ENCODE data around the gene DOCK6. TPM values are rescaled to one million over a fixed set of nuclear protein-coding genes. Genes with fewer than 3 reads are reported as not detected.
A peak's percentile ranks its signal among the peaks of the same experiment; 100 is the strongest.

The DOCK6 gene
- total and polyA plus RNA-seq, 2 donors (not counting 1 experiment from before 2014, with no cell fraction given) = 6.9 to 17.7 TPM

DNA sequence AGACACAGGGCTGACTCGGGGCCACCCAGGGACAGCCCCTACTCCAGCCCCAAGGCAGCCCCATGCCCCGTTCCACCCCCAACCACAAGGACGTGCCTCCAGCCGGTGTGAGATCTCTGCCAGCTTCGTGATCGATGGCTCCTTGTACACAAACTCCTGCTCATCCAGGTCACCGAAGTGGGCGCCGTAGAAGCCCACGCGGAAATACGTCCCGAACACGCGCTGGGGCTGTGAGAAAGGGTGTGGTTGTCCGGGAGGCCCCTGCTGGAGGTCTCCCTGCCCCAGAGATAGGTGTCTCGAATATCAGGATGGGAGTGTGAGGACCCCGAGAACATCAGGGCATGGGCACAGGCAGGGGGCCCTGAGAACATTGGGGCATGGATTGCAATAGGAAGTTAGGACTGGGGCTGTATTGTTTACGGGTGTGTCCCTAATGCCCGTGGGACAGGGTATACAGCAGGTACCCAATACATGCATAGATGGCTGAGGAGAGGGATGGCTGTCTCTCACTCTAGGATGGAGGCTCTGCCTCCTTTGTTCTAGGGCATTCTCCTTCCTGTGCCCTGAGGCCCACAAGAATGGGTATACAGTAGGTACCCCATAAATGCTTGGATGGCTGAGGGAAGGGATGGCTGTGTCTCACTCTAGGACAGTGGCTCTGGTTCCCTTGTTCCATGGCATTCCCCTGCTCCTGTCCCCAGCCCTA, 59.7 kb downstream of the DOCK6 start:
- peak overlapping the region; percentile 85 for H3K27ac ChIP-seq (ENCODE audit: insufficient read depth, low read length)
- no peak overlapping the region for H2AFZ ChIP-seq (ENCODE audit: low read length)
- H3K79me2 ChIP-seq (ENCODE audit: control insufficient read depth, insufficient read depth, low read length) = no peaks in the 10 kb centered on the region

DNA sequence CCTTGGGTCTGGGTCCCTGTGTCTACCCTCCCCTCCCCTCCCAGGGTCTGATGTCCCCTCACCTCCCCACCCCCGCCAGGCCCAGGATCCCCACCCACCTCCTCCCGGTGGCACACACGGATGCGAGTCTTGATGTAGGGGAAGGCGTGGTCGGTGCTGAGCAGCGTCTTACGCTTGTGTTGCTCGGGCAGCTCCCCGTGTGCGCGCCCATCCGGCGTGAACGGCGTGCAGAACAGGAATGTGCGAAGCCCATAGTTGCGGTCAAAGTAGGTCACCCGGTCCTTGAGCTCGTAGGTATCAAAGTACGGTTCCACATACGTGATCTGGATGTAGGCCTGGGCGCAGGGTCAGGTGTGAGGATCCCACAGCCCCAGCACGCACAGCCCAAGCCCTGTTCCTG, 60.5 kb downstream of the DOCK6 start:
- no peak overlapping the region for H3K9ac ChIP-seq (ENCODE audit: insufficient read depth, low read length)
- no peaks in the 10 kb centered on the region for H3K27me3 ChIP-seq (ENCODE audit: control insufficient read depth, insufficient read depth, low read length)
- no peak overlapping the region for H3K4me2 ChIP-seq (ENCODE audit: extremely low read depth, insufficient read depth, low read length)
- H3K27ac ChIP-seq (ENCODE audit: insufficient read depth, low read length) = no peak overlapping the region
- no peaks in the 10 kb centered on the region for H3K36me3 ChIP-seq (ENCODE audit: control insufficient read depth, insufficient read depth, low read length)
- no peak for DNase-seq (ENCODE audit: low read depth in 2 of 2)
- H3K4me1 ChIP-seq (ENCODE audit: control insufficient read depth, extremely low read depth, insufficient read depth, low read length) = peaks cover 24% of the 10 kb centered on the region
- H3K9me3 ChIP-seq (ENCODE audit: control insufficient read depth, insufficient read depth, low read depth, low read length) = no peaks in the 10 kb centered on the region
- TF ChIP-seq, protein P1, sequence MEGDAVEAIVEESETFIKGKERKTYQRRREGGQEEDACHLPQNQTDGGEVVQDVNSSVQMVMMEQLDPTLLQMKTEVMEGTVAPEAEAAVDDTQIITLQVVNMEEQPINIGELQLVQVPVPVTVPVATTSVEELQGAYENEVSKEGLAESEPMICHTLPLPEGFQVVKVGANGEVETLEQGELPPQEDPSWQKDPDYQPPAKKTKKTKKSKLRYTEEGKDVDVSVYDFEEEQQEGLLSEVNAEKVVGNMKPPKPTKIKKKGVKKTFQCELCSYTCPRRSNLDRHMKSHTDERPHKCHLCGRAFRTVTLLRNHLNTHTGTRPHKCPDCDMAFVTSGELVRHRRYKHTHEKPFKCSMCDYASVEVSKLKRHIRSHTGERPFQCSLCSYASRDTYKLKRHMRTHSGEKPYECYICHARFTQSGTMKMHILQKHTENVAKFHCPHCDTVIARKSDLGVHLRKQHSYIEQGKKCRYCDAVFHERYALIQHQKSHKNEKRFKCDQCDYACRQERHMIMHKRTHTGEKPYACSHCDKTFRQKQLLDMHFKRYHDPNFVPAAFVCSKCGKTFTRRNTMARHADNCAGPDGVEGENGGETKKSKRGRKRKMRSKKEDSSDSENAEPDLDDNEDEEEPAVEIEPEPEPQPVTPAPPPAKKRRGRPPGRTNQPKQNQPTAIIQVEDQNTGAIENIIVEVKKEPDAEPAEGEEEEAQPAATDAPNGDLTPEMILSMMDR (conservative IDR thresholded peaks at IDR 0.05 in 1 of 2, IDR thresholded peaks at IDR 0.05 in 1 of 2; ENCODE audit: low read depth in 1 of 2, low read length in 2 of 2) = no peak
- no peak for TF ChIP-seq EZH2 (IDR thresholded peaks at IDR 0.05; ENCODE audit: low read length, missing control alignments)
- no peaks in the 10 kb centered on the region for H4K20me1 ChIP-seq (ENCODE audit: control insufficient read depth, extremely low read depth, insufficient read depth, low read length)
- H3K4me3 ChIP-seq (replicated peaks in 1 of 4; ENCODE audit: control extremely low read depth in 1 of 4, insufficient read depth in 1 of 4, low read depth in 3 of 4, low read length in 4 of 4) = no peak overlapping the region
- no peak overlapping the region for H2AFZ ChIP-seq (ENCODE audit: low read length)
- H3K79me2 ChIP-seq (ENCODE audit: control insufficient read depth, insufficient read depth, low read length) = peaks cover 5% of the 10 kb centered on the region

More for the DNA sequence above, 59.7 kb downstream of the DOCK6 start:
- no peaks in the 10 kb centered on the region for H4K20me1 ChIP-seq (ENCODE audit: control insufficient read depth, extremely low read depth, insufficient read depth, low read length)
- peaks cover 24% of the 10 kb centered on the region for H3K4me1 ChIP-seq (ENCODE audit: control insufficient read depth, extremely low read depth, insufficient read depth, low read length)
- no peak for TF ChIP-seq EZH2 (IDR thresholded peaks at IDR 0.05; ENCODE audit: low read length, missing control alignments)
- TF ChIP-seq, protein P1 (conservative IDR thresholded peaks at IDR 0.05 in 1 of 2, IDR thresholded peaks at IDR 0.05 in 1 of 2; ENCODE audit: low read depth in 1 of 2, low read length in 2 of 2) = no peak
- peak overlapping the region; percentile 59 for H3K4me2 ChIP-seq (ENCODE audit: extremely low read depth, insufficient read depth, low read length)
- no peaks in the 10 kb centered on the region for H3K27me3 ChIP-seq (ENCODE audit: control insufficient read depth, insufficient read depth, low read length)
- no peak for DNase-seq (ENCODE audit: low read depth in 2 of 2)
- H3K9ac ChIP-seq (ENCODE audit: insufficient read depth, low read length) = peak overlapping the region; percentile 53
- no peak overlapping the region for H3K4me3 ChIP-seq (replicated peaks in 1 of 4; ENCODE audit: control extremely low read depth in 1 of 4, insufficient read depth in 1 of 4, low read depth in 3 of 4, low read length in 4 of 4)
- no peaks in the 10 kb centered on the region for H3K36me3 ChIP-seq (ENCODE audit: control insufficient read depth, insufficient read depth, low read length)
- no peaks in the 10 kb centered on the region for H3K9me3 ChIP-seq (ENCODE audit: control insufficient read depth, insufficient read depth, low read depth, low read length)

DNA sequence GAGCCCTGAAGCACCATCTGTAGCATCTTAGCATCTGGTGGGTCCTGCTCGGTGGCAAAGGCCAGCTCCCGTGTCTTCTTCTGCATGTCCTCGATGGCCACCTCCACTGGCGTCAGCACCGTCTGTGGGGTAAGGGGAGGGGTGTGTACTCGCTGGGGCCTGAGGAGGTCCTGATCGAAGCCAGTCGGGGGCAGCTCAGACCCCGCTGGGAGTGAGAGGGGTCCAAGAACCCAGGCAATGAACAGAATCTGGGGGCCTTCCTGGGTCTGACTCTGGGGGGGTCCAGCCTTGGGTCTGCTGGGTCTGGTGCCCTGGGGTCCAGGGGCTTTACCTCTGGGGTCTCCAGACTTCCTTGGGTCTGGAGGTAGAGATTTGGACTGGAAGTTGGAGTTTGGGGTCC, 61.4 kb downstream of the DOCK6 start:
- DNase-seq (ENCODE audit: low read depth in 2 of 2) = no peak
- H3K9ac ChIP-seq (ENCODE audit: insufficient read depth, low read length) = no peak overlapping the region
- TF ChIP-seq EZH2 (IDR thresholded peaks at IDR 0.05; ENCODE audit: low read length, missing control alignments) = no peak
- TF ChIP-seq, protein P1 (conservative IDR thresholded peaks at IDR 0.05 in 1 of 2, IDR thresholded peaks at IDR 0.05 in 1 of 2; ENCODE audit: low read depth in 1 of 2, low read length in 2 of 2) = no peak

More for the DNA sequence above, 61.4 kb downstream of the DOCK6 start:
- peaks cover 14% of the 10 kb centered on the region for H3K79me2 ChIP-seq (ENCODE audit: control insufficient read depth, insufficient read depth, low read length)
- H4K20me1 ChIP-seq (ENCODE audit: control insufficient read depth, extremely low read depth, insufficient read depth, low read length) = no peaks in the 10 kb centered on the region
- H2AFZ ChIP-seq (ENCODE audit: low read length) = no peak overlapping the region
- H3K27ac ChIP-seq (ENCODE audit: insufficient read depth, low read length) = no peak overlapping the region
- no peak overlapping the region for H3K4me3 ChIP-seq (replicated peaks in 1 of 4; ENCODE audit: control extremely low read depth in 1 of 4, insufficient read depth in 1 of 4, low read depth in 3 of 4, low read length in 4 of 4)
- H3K36me3 ChIP-seq (ENCODE audit: control insufficient read depth, insufficient read depth, low read length) = no peaks in the 10 kb centered on the region
- H3K4me1 ChIP-seq (ENCODE audit: control insufficient read depth, extremely low read depth, insufficient read depth, low read length) = peaks cover 24% of the 10 kb centered on the region
- no peak overlapping the region for H3K4me2 ChIP-seq (ENCODE audit: extremely low read depth, insufficient read depth, low read length)
- no peaks in the 10 kb centered on the region for H3K9me3 ChIP-seq (ENCODE audit: control insufficient read depth, insufficient read depth, low read depth, low read length)
- no peaks in the 10 kb centered on the region for H3K27me3 ChIP-seq (ENCODE audit: control insufficient read depth, insufficient read depth, low read length)
